Ovary (tissue), 9 donors: ENCODE data around the gene ICE1. TPM values are rescaled to one million over a fixed set of nuclear protein-coding genes. Genes with fewer than 3 reads are reported as not detected.

Source experiments
- DNase-seq, 5 donors: peaks; one replicate each; pipeline ENCODE4 v3.0.0-alpha.2; 2019 to 2020
- H3K27ac ChIP-seq, 2 donors: fragments of 200-600 bp; one replicate each; pipeline versions ENCODE4 v1.5.1 to v1.8.0; 2019 to 2022
- H3K27me3 ChIP-seq: fragments of 200-600 bp; one replicate; pipeline ENCODE4 v1.8.0; 2022
- H3K36me3 ChIP-seq: fragments of 200-600 bp; sonication (generic); one replicate; pipeline ENCODE4 v1.5.1; 2019
- H3K4me1 ChIP-seq: one replicate; pipeline ENCODE4 v1.8.1; 2013; ENCODE audit warnings: mild to moderate bottlenecking, moderate library complexity; ENCODE audit not compliant: insufficient read depth
- H3K4me3 ChIP-seq: fragments of 200-600 bp; sonication (generic); one replicate; pipeline ENCODE4 v1.5.1; 2017
- H3K9me3 ChIP-seq, 2 donors: fragments of 200-600 bp in 1 of 2; sonication (generic) in 1 of 2; one replicate each; pipeline versions ENCODE4 v1.5.1 to v1.8.1; 2013 to 2019; ENCODE audit warnings: mild to moderate bottlenecking in 1 of 2, moderate library complexity in 1 of 2
- CTCF ChIP-seq, 3 donors: fragments of 450-650 bp in 2 of 3; fragments of 200-600 bp in 1 of 3; IDR thresholded peaks; one replicate each; pipeline versions ENCODE4 v1.5.1 to v1.8.0; 2016 to 2022; ENCODE audit warnings: antibody characterized with exemption in 3 of 3, mild to moderate bottlenecking in 1 of 3
- EP300 ChIP-seq: sonication (generic); formaldehyde crosslinking; IDR thresholded peaks from one replicate; pipeline ENCODE4 v1.6.1; 2017; ENCODE audit warnings: antibody characterized with exemption
- POLR2A ChIP-seq: fragments of 450-650 bp; IDR thresholded peaks from one replicate; pipeline ENCODE4 v1.6.1; 2017; ENCODE audit warnings: antibody characterized with exemption, mild to moderate bottlenecking, moderate library complexity
- WGBS, 3 donors: extraction: QIAGEN DNeasy Blood & Tissue Kit in 1 of 3; methylation state at CpG; one replicate each; pipeline versions ENCODE4 v1.1.5 to v1.1.7; 2013 to 2017; 5-methylcytosine and 5-hydroxymethylcytosine counted together
- intact Hi-C, 4 donors: fragments of 100-400 bp; cut with DNase I; formaldehyde crosslinking; loops; one replicate each; pipeline versions ENCODE4 v1.11.0 to v1.15.1; 2022 to 2023
- polyA plus RNA-seq, 2 donors: library from polyadenylated mRNA; stranded (reverse); fragments of 200-250 nt in 1 of 2; fragments of 350-450 nt in 1 of 2; fragmentation: Illumina TruSeq in 1 of 2; extraction: RNeasy Lipid Tissue Mini Kit (QIAGEN cat#74804) in 1 of 2; gene quantifications; one replicate each; pipeline ENCODE4 v1.2.3, GENCODE V29; 2013 to 2014
- total RNA-seq, 7 donors: library from RNA; depleted of rRNA in 2 of 7; stranded (reverse); fragments of >200 nt in 2 of 7; fragmentation: NEBNext Ultra II Directional in 3 of 7; extraction: Animal tissue kit (Norgen Biotek cat#: 25700) in 3 of 7; gene quantifications; one replicate each; pipeline versions ENCODE4 v1.1.0 to v1.2.4, GENCODE V29; 2016 to 2023
- donor health status: DM: no; HTN: no; CAD: no; lungs with moderate emphysema.
- donor health status: DM: no; HTN: no; CAD: no.
- donor health status: Bipolar disorder and iron deficiency.
- donor health status: DM: yes; HTN: yes; CAD: no.
- donor health status: DM: no; HTN: no; CAD: no.
- donor health status: DM: yes; HTN: yes; CAD: no.

ICE1 gene
- total and polyA plus RNA-seq, 9 donors = 10.7 to 38.0 (median 30.5) TPM

DNA sequence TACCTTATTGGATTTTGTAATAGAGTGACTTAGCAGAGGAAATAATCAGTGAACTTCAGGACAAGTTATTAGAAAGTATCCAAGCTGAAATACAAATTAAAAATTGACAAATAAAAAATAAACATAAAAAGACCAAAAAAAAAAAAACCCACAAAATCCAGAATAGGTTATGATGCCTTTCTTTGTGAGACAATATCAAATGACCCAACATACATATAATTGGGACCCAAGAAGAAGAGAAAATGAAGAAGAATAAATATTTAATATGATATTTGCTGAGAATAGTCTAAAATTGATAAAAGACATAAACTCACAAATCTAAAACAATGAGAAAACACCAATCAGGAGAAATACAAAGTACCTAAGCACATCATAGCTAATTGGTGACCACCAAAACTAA is 81.8 kb downstream of the ICE1 start:
- intact Hi-C loops = loop anchor here in 1 of 4 donors (5.0 kb wide), 1 partner anchor 1068 kb away; no protein-coding TSS in a partner anchor
- no peaks in the 10 kb centered on the region for H3K36me3 ChIP-seq
- H3K4me3 ChIP-seq = no peak overlapping the region
- no peaks in the 10 kb centered on the region for H3K27me3 ChIP-seq
- H3K27ac ChIP-seq = no peak overlapping the region
- DNase-seq = no peak
- H3K9me3 ChIP-seq = no peaks in the 10 kb centered on the region
- H3K4me1 ChIP-seq = no peaks in the 10 kb centered on the region
- TF ChIP-seq CTCF (IDR thresholded peaks at IDR 0.05) (no peak), EP300 (no peak), POLR2A (no peak)

DNA sequence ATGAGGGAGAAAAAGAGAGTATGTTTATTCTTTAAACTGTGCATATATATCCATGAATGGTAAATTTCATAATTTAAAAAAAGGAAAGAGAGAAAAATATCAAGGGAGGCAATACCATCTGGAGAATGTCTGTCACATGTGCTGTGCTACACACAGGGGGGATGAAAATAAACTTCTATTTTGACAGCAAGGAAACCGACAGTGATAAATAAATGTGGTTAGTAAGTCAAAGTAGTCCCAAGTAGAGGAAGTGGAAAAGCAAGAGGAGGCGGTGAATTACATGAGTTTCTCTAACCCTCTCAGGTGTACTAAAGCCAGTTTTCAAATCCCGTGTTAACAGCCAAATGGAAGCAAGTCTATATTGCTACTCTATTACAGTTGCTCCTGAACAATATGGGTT is 83.3 kb downstream of the ICE1 start:
- WGBS, 3 donors = 70 to 80% (median 72%) methylated on average over 3 of the region's 3 CpGs
- TF ChIP-seq POLR2A = no peak
- no peak for TF ChIP-seq CTCF (IDR thresholded peaks at IDR 0.05)
- TF ChIP-seq EP300 = no peak

DNA sequence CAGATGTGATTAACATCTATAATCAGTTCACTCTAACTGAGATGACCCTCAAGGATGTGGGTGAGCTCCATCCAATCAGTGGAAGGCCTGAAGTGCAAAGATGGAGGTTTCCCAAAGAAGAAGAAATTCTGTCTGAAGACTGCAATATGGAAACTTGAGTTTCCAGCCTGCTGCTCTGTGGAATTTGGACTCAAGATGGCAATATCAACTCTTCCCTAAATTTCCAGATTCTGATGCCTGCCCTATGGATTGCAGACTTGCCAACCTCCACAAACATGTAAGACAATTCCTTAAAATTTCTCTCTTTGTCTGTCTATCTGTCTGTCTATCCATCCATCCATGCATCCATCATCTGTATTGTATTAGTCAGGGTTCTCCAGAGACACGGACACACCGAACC is 85.9 kb downstream of the ICE1 start:
- TF ChIP-seq EP300 (no peak), POLR2A (no peak), CTCF (IDR thresholded peaks at IDR 0.05) (no peak)
- WGBS, 3 donors = 90 to 92% (median 91%) methylated on average over 2 of the region's 2 CpGs
- intact Hi-C loops = no loop called here
- DNase-seq = no peak
- Histone ChIP-seq H3K4me3 (no peak overlapping the region), H3K4me1 (no peaks in the 10 kb centered on the region), H3K27me3 (no peaks in the 10 kb centered on the region), H3K36me3 (no peaks in the 10 kb centered on the region), H3K9me3 (no peaks in the 10 kb centered on the region), H3K27ac (no peak overlapping the region)

More for the DNA sequence above, 83.3 kb downstream of the ICE1 start:
- no peak for DNase-seq
- no peaks in the 10 kb centered on the region for H3K9me3 ChIP-seq
- H3K27me3 ChIP-seq = no peaks in the 10 kb centered on the region
- intact Hi-C loops = no loop called here
- H3K4me1 ChIP-seq = no peaks in the 10 kb centered on the region
- H3K4me3 ChIP-seq = no peak overlapping the region
- H3K27ac ChIP-seq = no peak overlapping the region
- H3K36me3 ChIP-seq = no peaks in the 10 kb centered on the region

DNA sequence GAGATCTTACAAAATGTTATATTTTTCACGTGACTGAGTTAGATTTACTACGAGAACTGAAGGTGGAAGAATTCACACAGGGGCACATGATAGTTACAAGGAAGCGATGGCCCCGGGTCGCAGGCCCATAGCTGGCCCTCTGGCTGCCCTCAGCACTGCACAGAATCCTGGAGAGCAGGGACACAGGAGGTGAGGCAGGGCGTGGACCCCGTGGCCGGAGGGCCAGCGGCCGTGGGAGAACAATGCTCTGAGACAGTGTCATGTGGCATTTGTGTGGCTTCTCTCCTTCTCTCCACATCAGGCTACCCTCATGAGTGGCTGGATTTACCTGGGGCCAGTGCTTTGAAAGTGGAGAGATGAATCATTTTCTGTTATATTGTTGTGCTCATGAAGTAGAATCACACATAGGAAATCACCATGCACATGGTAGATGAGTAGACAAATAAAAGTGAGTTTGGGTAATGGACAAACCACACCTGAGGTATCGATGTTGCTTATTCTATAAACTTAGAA is 89.5 kb downstream of the ICE1 start:
- H3K4me1 ChIP-seq = no peaks in the 10 kb centered on the region
- H3K4me3 ChIP-seq = no peak overlapping the region
- TF ChIP-seq POLR2A (no peak), CTCF (IDR thresholded peaks at IDR 0.05) (no peak)
- H3K27me3 ChIP-seq = no peaks in the 10 kb centered on the region
- no peak for DNase-seq
- intact Hi-C loops = no loop called here
- 93 to 96% (median 93%) methylated on average over 11 of the region's 11 CpGs for WGBS, 3 donors
- H3K36me3 ChIP-seq = no peaks in the 10 kb centered on the region
- no peaks in the 10 kb centered on the region for H3K9me3 ChIP-seq
- no peak overlapping the region for H3K27ac ChIP-seq
